K562 (cell line): ENCODE results near the gene INPP5E. TPM values are rescaled to one million over a fixed set of nuclear protein-coding genes. Genes with fewer than 3 reads are reported as not detected.

Experiments used
- CBFB ChIP-seq: sonication (generic); formaldehyde crosslinking; IDR thresholded peaks from 2 replicates; pipeline ENCODE4 v1.4.0; 2020; ENCODE audit warnings: mild to moderate bottlenecking, missing genetic modification reagents
- CTBP1 ChIP-seq: fragments of 450-650 bp; IDR thresholded peaks from 2 replicates; pipeline ENCODE4 v1.6.1; 2016; ENCODE audit warnings: borderline replicate concordance
- EWSR1 ChIP-seq: fragments of 450-650 bp; IDR thresholded peaks from 2 replicates; pipeline ENCODE4 v1.6.1; 2018; ENCODE audit warnings: borderline replicate concordance, mild to moderate bottlenecking, low read depth, moderate library complexity; ENCODE audit not compliant: partially characterized antibody
- FOXK1 ChIP-seq: sonication (generic); formaldehyde crosslinking; IDR thresholded peaks from 2 replicates; pipeline ENCODE4 v1.8.0; 2022; ENCODE audit warnings: missing genetic modification reagents, mild to moderate bottlenecking, borderline replicate concordance
- FOXM1 ChIP-seq, 2 experiments: fragments of 450-650 bp in 1 of 2; sonication (generic) in 1 of 2; formaldehyde crosslinking in 1 of 2; IDR thresholded peaks; 2 replicates each; pipeline versions ENCODE4 v1.6.1 to v1.9.0; 2017 to 2022; ENCODE audit warnings: low read depth in 2 of 2, mild to moderate bottlenecking in 2 of 2, missing genetic modification reagents in 1 of 2, moderate library complexity in 1 of 2
- HNRNPK ChIP-seq: fragments of 200-400 bp; formaldehyde crosslinking; IDR thresholded peaks from one replicate; pipeline ENCODE4 v1.6.1; 2018; ENCODE audit warnings: mild to moderate bottlenecking, low read depth, low read length; ENCODE audit not compliant: poor library complexity, severe bottlenecking
- NEUROD1 ChIP-seq: fragments of 150-350 bp; IDR thresholded peaks from 2 replicates; pipeline ENCODE4 v1.6.1; 2014; ENCODE audit warnings: borderline replicate concordance, low read length, low read depth; ENCODE audit not compliant: partially characterized antibody
- SIX5 ChIP-seq, 2 experiments: IDR thresholded peaks; 2 replicates each; pipeline ENCODE4 v1.6.1; 2011; ENCODE audit warnings: low read length in 2 of 2, borderline replicate concordance in 1 of 2, low read depth in 1 of 2, mild to moderate bottlenecking in 1 of 2, moderate library complexity in 1 of 2; ENCODE audit not compliant: insufficient read depth in 1 of 2
- U2AF1 ChIP-seq: fragments of 200-400 bp; formaldehyde crosslinking; optimal IDR thresholded peaks from 2 replicates; pipeline ENCODE3; 2017; ENCODE audit warnings: mild to moderate bottlenecking, low read depth, low read length, moderate library complexity
- ZBTB1 ChIP-seq: sonication (generic); formaldehyde crosslinking; IDR thresholded peaks from 2 replicates; pipeline ENCODE4 v1.8.1; 2023; ENCODE audit warnings: missing genetic modification reagents, low read depth, mild to moderate bottlenecking, borderline replicate concordance
- polyA plus RNA-seq, 8 experiments: library from polyadenylated mRNA; depleted of rRNA in 4 of 8; stranded (reverse) in 5 of 8; unstranded in 3 of 8; fragments of >200 nt; fragmentation: Nextera tagmentation in 2 of 8; fragmentation: Illumina TruSeq in 1 of 8; extraction: Ambion mirVana in 2 of 8; extraction: Trizol in 1 of 8; gene quantifications; 2 replicates each; pipeline versions ENCODE4 v1.2.1 to v1.2.3, GENCODE V29; 2011 to 2014; ENCODE audit warnings: inconsistent platforms in 1 of 8, missing spikeins in 1 of 8
- total RNA-seq, 7 experiments: library from RNA; depleted of rRNA in 6 of 7; stranded (reverse); fragments of >200 nt in 6 of 7; fragmentation: Illumina TruSeq in 2 of 7; extraction: Trizol in 2 of 7; gene quantifications; 2 replicates each; pipeline versions ENCODE4 v1.2.1 to v1.2.3, GENCODE V29; 2011 to 2021; ENCODE audit warnings: low replicate concordance in 1 of 7

INPP5E gene
- total and polyA plus RNA-seq, 9 of the 15 experiments (the other 6 are each of a cell fraction or from before 2014, with no cell fraction given), result 0.38 to 17.4 (median 4.9) TPM

- TF ChIP-seq SIX5 (IDR thresholded peaks at IDR 0.05; ENCODE audit: borderline replicate concordance in 1 of 2, insufficient read depth in 1 of 2, low read depth in 1 of 2, low read length in 2 of 2), result no peak
- no peak for TF ChIP-seq NEUROD1
- TF ChIP-seq CTBP1, result no peak
- TF ChIP-seq CBFB (CRISPR knock-in tag), result no peak
- no peak for TF ChIP-seq FOXM1 (IDR thresholded peaks at IDR 0.05; ENCODE audit: low read depth)
- 0 out of 2 replicates have a peak, but pooled peaks have one; percentile 53 for TF ChIP-seq FOXM1 (CRISPR knock-in tag; IDR thresholded peaks at IDR 0.05; ENCODE audit: low read depth)
- TF ChIP-seq ZBTB1 (CRISPR knock-in tag), result no peak
- TF ChIP-seq FOXK1, result 0 out of 2 replicates have a peak, but pooled peaks have one; percentile 33
- peak; percentile 27 for TF ChIP-seq U2AF1
- no peak for TF ChIP-seq HNRNPK
- no peak for TF ChIP-seq EWSR1
These were observed 44.8 kb upstream of the INPP5E start (continued) for GRCh38 chr9:136484153-136485048.
